ENCODE measurements around the gene TELO2. TPM values are rescaled to one million over a fixed set of nuclear protein-coding genes. Genes with fewer than 3 reads are reported as not detected.

The TELO2 gene
- total RNA-seq, 4 donors from 2014 or later: 4.9 to 59.1 (median 39.0) TPM

DNA sequence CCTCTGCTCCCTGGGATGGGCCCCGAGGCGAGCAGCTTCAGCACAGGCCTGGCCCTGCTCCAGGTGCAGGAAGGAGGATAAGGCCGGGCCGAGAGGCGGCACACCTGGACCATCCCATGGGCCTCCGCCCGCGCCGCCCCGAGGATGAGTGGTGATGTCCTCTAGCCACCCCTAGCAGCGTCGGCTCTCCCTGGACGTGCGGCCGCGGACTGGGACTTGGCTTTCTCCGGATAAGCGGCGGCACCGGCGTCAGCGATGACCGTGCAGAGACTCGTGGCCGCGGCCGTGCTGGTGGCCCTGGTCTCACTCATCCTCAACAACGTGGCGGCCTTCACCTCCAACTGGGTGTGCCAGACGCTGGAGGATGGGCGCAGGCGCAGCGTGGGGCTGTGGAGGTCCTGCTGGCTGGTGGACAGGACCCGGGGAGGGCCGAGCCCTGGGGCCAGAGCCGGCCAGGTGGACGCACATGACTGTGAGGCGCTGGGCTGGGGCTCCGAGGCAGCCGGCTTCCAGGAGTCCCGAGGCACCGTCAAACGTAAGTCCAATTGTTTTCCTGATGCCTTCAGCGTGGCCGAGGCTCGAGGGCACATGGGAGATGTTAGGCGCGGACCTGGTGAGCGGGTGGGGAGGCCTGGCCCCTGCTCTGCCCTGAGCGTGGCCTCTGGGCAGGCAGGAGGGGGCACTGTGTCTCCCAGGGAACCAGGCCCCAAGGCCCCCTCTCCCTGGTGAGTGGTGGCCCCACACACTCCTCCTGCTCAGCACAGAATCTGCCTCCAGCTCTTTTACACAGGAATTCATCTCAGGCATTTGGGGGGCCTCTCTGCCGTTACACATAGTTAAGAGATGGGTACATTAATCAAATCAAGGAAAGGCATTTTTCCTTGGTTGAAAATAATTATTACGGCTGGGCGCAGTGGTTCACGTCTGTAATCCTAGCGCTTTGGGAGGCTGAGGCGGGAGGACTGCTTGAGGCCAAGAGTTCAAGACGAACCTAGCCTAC lies 41.2 kb downstream of the TELO2 start:
- TF ChIP-seq, protein P1, sequence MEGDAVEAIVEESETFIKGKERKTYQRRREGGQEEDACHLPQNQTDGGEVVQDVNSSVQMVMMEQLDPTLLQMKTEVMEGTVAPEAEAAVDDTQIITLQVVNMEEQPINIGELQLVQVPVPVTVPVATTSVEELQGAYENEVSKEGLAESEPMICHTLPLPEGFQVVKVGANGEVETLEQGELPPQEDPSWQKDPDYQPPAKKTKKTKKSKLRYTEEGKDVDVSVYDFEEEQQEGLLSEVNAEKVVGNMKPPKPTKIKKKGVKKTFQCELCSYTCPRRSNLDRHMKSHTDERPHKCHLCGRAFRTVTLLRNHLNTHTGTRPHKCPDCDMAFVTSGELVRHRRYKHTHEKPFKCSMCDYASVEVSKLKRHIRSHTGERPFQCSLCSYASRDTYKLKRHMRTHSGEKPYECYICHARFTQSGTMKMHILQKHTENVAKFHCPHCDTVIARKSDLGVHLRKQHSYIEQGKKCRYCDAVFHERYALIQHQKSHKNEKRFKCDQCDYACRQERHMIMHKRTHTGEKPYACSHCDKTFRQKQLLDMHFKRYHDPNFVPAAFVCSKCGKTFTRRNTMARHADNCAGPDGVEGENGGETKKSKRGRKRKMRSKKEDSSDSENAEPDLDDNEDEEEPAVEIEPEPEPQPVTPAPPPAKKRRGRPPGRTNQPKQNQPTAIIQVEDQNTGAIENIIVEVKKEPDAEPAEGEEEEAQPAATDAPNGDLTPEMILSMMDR (IDR thresholded peaks at IDR 0.05): no peak
- no peak for TF ChIP-seq POLR2A (IDR thresholded peaks at IDR 0.05)
- Histone ChIP-seq H3K9me3 (no peaks in the 10 kb centered on the region), H3K4me1 (peaks cover 0 to 27% of the 10 kb centered on the region in 2 donors), H3K36me3 (no peaks in the 10 kb centered on the region), H3K27me3 (no peaks in the 10 kb centered on the region), H3K4me3 (peak overlapping the region; percentile 48 to 54), H3K27ac (peak overlapping the region; percentile 87 to 89)
- peak in 1 of 2 donors; percentile 42 for DNase-seq
- intact Hi-C loops (cut with DNase I; ENCODE audit: low total_unique reads): no loop called here

DNA sequence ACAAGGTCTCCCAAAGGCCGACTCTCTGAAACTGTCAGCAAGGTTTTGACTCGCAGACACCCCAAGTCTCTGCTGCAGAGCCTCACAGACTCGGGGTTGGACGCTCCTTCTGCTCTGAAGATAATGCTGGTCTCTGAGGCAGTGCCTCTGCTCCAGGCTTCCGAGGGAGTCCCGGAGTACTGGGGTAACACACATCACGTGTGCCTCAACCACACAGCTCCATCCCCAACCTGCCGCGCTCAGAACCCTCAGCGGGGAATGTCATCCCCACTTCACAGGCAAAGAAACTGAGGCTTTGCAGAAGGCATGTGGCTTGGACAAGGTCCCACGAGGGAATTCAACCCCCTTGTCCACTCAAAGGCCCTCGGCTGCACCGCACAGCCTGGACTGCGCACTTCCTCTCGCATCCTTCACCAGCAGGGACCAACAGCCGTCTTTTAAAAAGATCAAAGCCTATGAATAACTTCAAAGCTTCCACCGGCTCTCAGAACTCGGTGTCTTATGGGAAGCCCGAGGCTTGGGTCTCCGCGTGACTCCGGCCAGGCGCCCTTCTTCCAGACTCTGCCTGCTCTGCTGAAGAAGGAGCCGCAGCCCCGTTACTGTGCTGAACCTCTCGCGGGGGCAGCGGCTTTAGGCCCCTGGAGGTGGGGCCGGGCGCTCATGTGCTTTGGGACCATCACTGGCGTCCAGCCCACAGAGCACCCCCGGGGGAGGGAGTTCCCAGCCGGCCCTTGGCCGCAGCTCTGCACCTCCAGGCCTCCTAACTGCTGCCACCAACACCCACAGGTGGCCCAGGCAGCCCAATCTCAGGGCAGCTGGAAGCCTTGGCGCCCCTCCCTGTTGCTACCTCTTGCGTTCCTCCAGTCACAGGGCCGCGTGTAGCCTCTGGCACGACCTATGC lies 42.5 kb downstream of the TELO2 start:
- peaks cover 0 to 27% of the 10 kb centered on the region in 2 donors for H3K4me1 ChIP-seq
- TF ChIP-seq, protein P1 (IDR thresholded peaks at IDR 0.05): no peak
- no peak for TF ChIP-seq POLR2A (IDR thresholded peaks at IDR 0.05)
- no peaks in the 10 kb centered on the region for H3K36me3 ChIP-seq

DNA sequence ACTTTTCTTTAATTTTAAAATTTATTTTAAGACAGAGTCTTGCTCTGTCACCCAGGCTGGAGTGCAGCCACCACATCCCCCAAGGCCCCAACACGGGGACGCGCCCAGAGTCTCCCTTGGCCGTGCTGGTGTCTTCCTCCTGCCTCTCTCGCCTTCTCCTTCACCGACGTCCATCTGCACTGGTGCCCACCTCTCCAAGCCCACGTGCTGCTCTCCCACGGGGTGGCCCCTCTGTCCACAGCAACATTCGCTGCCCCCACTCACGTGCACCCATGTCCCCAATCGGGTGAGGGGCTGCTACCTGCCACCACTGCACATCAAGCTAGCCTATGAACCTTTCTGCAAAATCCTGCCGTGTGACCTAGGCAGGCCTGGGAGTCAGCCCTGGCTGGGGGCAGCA lies 43.4 kb downstream of the TELO2 start:
- TF ChIP-seq, protein P1 (IDR thresholded peaks at IDR 0.05): no peak
- no peak for TF ChIP-seq POLR2A (IDR thresholded peaks at IDR 0.05)
- Histone ChIP-seq H3K4me3 (no peak overlapping the region), H3K27me3 (no peaks in the 10 kb centered on the region), H3K9me3 (no peaks in the 10 kb centered on the region), H3K4me1 (peaks cover 0 to 21% of the 10 kb centered on the region in 2 donors), H3K36me3 (no peaks in the 10 kb centered on the region), H3K27ac (peak overlapping the region; percentile 87 to 89)
- intact Hi-C loops (cut with DNase I; ENCODE audit: low total_unique reads): no loop called here
- no peak for DNase-seq

More for the DNA sequence above, 42.5 kb downstream of the TELO2 start:
- intact Hi-C loops (cut with DNase I; ENCODE audit: low total_unique reads): no loop called here
- H3K27ac ChIP-seq: peak overlapping the region; percentile 87 to 89
- peak overlapping the region; percentile 48 to 54 for H3K4me3 ChIP-seq
- no peaks in the 10 kb centered on the region for H3K27me3 ChIP-seq
- no peaks in the 10 kb centered on the region for H3K9me3 ChIP-seq
- DNase-seq: no peak

DNA sequence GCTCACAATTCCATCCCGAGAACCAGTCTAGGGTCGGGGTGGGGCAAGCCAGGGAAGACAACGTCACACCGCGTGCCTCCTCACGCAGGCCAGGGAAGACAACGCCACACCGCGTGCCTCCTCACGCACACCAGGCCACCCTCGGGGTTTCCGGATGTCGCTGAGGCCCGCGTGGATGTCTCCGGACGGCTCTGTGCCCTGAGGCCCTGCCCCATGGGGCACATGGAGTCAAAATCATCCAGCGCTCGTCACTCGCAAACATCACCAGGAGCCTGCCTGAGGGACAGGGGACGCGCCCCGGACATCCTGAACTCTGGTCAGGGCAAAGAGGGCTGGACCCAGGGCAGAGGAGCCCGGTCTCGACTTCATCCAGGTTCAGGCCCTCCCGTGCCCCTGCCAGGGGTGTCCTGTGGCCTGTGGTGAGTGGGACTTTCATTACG lies 44.0 kb downstream of the TELO2 start:
- TF ChIP-seq POLR2A (IDR thresholded peaks at IDR 0.05): no peak
- TF ChIP-seq, protein P1 (IDR thresholded peaks at IDR 0.05): no peak
- H3K27ac ChIP-seq: peak overlapping the region; percentile 87 to 89
- no peaks in the 10 kb centered on the region for H3K27me3 ChIP-seq
- intact Hi-C loops (cut with DNase I; ENCODE audit: low total_unique reads): no loop called here
- peaks cover 0 to 16% of the 10 kb centered on the region in 2 donors for H3K4me1 ChIP-seq
- no peaks in the 10 kb centered on the region for H3K36me3 ChIP-seq
- H3K9me3 ChIP-seq: no peaks in the 10 kb centered on the region
- H3K4me3 ChIP-seq: no peak overlapping the region
- DNase-seq: no peak

Data from uterus (tissue), 4 donors.